Right atrium auricular region (tissue), 2 donors: ENCODE data around the gene TMEM186. TPM values are rescaled to one million over a fixed set of nuclear protein-coding genes. Genes with fewer than 3 reads are reported as not detected.
"Not testable (repeated sequence)": the region's sequence is repeated elsewhere in the genome, so short reads cannot be mapped to it uniquely, and the experiment has no call there.

Experiments used
- DNase-seq: peaks from one replicate; pipeline ENCODE4 v3.0.0-alpha.2; 2019; ENCODE audit warnings: low spot score
- H3K27ac ChIP-seq, 2 donors: fragments of 200-600 bp; sonication (generic); 1 replicate in 1 of 2; 2 replicates in 1 of 2; pipeline ENCODE4 v1.5.1; 2016 to 2019
- H3K27me3 ChIP-seq, 2 donors: fragments of 200-600 bp; sonication (generic); one replicate each; pipeline versions ENCODE4 v1.5.1 to v1.6.0; 2017 to 2019
- H3K36me3 ChIP-seq: fragments of 200-600 bp; sonication (generic); one replicate; pipeline ENCODE4 v1.5.1; 2016
- H3K4me1 ChIP-seq, 2 donors: fragments of 200-600 bp; sonication (generic); one replicate each; pipeline versions ENCODE4 v1.5.1 to v1.6.0; 2017 to 2019
- H3K4me3 ChIP-seq, 2 donors: fragments of 200-600 bp; sonication (generic); 1 replicate in 1 of 2; 2 replicates in 1 of 2; pipeline ENCODE4 v1.5.1; 2017 to 2019; ENCODE audit warnings: mild to moderate bottlenecking in 1 of 2, moderate library complexity in 1 of 2
- H3K9me3 ChIP-seq, 2 donors: fragments of 200-600 bp; sonication (generic); one replicate each; pipeline ENCODE4 v1.5.1; 2019
- total RNA-seq, 2 donors: library from RNA; depleted of rRNA; stranded (reverse); fragments of >200 nt; gene quantifications; one replicate each; pipeline ENCODE4 v1.1.0, GENCODE V29; 2016
- TF ChIP-seq, protein P1 (sequence below), 2 donors: fragments of 200-600 bp; sonication (generic); IDR thresholded peaks; one replicate each; pipeline ENCODE4 v1.5.1; 2019; ENCODE audit warnings: antibody characterized with exemption in 2 of 2

TMEM186 gene
- total RNA-seq, 2 donors from 2014 or later, result 6.3 to 7.6 TPM

DNA sequence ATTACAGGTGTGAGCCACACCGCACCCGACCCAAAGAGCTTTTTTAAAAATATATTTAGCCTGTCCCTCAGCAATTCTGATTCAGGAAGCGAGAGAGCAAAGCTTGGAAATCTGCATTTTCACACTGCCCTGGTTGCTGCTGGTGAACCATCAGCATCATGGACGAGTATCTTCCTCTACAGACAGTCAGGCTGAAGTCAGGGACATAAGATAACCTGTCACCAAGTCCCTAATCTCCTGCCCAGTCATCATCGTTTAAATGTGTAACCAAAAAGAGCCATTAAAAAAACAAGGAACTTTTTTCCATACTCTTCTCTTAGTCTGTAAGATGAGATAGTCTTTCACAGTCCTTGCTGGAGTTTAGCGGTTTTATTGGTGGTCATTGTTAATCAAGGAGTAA, 6.9 kb upstream of the TMEM186 start:
- TF ChIP-seq, protein P1, sequence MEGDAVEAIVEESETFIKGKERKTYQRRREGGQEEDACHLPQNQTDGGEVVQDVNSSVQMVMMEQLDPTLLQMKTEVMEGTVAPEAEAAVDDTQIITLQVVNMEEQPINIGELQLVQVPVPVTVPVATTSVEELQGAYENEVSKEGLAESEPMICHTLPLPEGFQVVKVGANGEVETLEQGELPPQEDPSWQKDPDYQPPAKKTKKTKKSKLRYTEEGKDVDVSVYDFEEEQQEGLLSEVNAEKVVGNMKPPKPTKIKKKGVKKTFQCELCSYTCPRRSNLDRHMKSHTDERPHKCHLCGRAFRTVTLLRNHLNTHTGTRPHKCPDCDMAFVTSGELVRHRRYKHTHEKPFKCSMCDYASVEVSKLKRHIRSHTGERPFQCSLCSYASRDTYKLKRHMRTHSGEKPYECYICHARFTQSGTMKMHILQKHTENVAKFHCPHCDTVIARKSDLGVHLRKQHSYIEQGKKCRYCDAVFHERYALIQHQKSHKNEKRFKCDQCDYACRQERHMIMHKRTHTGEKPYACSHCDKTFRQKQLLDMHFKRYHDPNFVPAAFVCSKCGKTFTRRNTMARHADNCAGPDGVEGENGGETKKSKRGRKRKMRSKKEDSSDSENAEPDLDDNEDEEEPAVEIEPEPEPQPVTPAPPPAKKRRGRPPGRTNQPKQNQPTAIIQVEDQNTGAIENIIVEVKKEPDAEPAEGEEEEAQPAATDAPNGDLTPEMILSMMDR (IDR thresholded peaks at IDR 0.05), result no peak
- H3K27me3 ChIP-seq, result no peaks in the 10 kb centered on the region
- no peak overlapping the region for H3K4me3 ChIP-seq
- DNase-seq, result no peak
- H3K9me3 ChIP-seq, result no peaks in the 10 kb centered on the region
- H3K27ac ChIP-seq, result no peak overlapping the region
- H3K4me1 ChIP-seq, result peaks cover 0 to 10% of the 10 kb centered on the region in 2 donors
- H3K36me3 ChIP-seq, result peaks cover 70% of the 10 kb centered on the region

- not testable (repeated sequence) for H3K27me3 ChIP-seq, H3K4me3 ChIP-seq, H3K9me3 ChIP-seq, DNase-seq, H3K27ac ChIP-seq
- Histone ChIP-seq H3K36me3 (peaks cover 64% of the 10 kb centered on the region), H3K4me1 (peaks cover 0 to 15% of the 10 kb centered on the region in 2 donors)
These were observed 6.3 kb upstream of the TMEM186 start for GRCh38 chr16:8803733-8804132.

GRCh38 chr16:8801701-8802100, 4.3 kb upstream of the TMEM186 start:
- H3K4me1 ChIP-seq, result peaks cover 0 to 23% of the 10 kb centered on the region in 2 donors
- TF ChIP-seq, protein P1 (IDR thresholded peaks at IDR 0.05), result no peak
- H3K4me3 ChIP-seq, result no peak overlapping the region
- no peak overlapping the region for H3K27ac ChIP-seq
- DNase-seq, result no peak
- no peaks in the 10 kb centered on the region for H3K9me3 ChIP-seq
- peaks cover 43% of the 10 kb centered on the region for H3K36me3 ChIP-seq
- no peaks in the 10 kb centered on the region for H3K27me3 ChIP-seq

DNA sequence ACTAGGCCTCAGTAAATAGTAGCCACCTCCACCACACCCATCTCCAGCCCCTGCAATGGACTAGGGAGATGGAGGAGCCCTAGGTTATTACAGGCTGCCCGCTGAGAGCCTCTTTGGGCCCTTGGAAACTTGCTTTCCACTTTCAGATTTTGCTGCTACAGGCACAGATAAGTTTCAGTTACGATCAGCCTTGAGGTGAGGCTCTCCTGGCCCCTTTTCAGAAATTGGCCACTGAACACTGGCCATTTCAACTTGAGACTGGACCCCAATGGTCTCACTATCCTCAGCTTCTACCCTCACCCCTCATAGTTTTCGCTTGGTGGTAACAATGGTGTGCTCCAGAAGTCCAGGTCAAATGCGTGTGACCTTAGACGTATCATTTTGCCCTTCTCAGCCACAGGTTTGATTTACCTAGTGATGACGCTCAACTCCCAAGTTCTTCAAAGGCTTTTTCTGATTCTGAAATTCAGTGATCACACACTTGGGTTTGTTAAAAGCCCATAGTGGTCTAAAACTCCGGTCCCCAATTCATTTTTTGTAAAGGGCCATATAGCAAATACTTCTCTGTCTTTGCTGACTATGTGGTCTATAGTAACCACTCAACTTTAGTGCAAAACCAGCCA, 1.2 kb upstream of the TMEM186 start:
- Histone ChIP-seq H3K36me3 (peaks cover 17% of the 10 kb centered on the region), H3K27ac (peak overlapping the region; percentile 77 to 85), H3K4me1 (peaks cover 0 to 31% of the 10 kb centered on the region in 2 donors), H3K27me3 (no peaks in the 10 kb centered on the region), H3K9me3 (no peaks in the 10 kb centered on the region), H3K4me3 (peak overlapping the region; percentile 96 to 98)
- TF ChIP-seq, protein P1 (IDR thresholded peaks at IDR 0.05), result no peak
- DNase-seq, result no peak

DNA sequence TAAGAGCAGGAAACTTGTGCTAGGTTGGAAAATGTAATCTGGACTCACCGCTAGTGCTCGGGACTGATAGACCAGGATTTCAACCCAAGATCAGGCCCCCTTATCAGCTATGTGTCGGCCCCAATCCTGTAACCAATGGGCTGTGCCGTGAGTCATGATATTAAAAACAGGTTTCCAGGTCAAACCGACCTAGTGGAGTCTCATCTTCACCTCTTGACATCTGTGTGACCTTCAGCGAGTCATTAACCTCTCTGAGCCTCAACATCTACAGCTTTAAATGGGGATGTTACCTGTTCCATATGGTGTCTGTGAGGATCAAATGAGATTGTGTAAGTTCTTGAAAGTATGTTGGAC, 712 bp upstream of the TMEM186 start:
- TF ChIP-seq, protein P1 (IDR thresholded peaks at IDR 0.05), result no peak
- H3K4me3 ChIP-seq, result peak overlapping the region; percentile 96 to 98
- H3K4me1 ChIP-seq, result peaks cover 0 to 31% of the 10 kb centered on the region in 2 donors
- H3K27ac ChIP-seq, result peak overlapping the region; percentile 77 to 85
- H3K27me3 ChIP-seq, result no peaks in the 10 kb centered on the region
- no peak for DNase-seq
- peaks cover 15% of the 10 kb centered on the region for H3K36me3 ChIP-seq
- no peaks in the 10 kb centered on the region for H3K9me3 ChIP-seq

- peaks cover 2% of the 10 kb centered on the region for H3K36me3 ChIP-seq
- H3K4me3 ChIP-seq, result peak overlapping the region; percentile 96 to 98
- TF ChIP-seq, protein P1 (IDR thresholded peaks at IDR 0.05), result no peak
- no peaks in the 10 kb centered on the region for H3K27me3 ChIP-seq
- no peak for DNase-seq
- peaks cover 0 to 31% of the 10 kb centered on the region in 2 donors for H3K4me1 ChIP-seq
- H3K27ac ChIP-seq, result peak overlapping the region; percentile 77 to 85
- no peaks in the 10 kb centered on the region for H3K9me3 ChIP-seq
These were observed 723 bp downstream of the TMEM186 start for GRCh38 chr16:8796469-8797363.
